Astrocyte (in vitro differentiated cells and primary cell): ENCODE measurements around the gene WDR64. TPM values are rescaled to one million over a fixed set of nuclear protein-coding genes. Genes with fewer than 3 reads are reported as not detected.

ENCODE experiments used
- DNase-seq: peaks from one replicate; pipeline ENCODE4 v3.0.0-alpha.2; 2010; ENCODE audit warnings: low read depth
- FAIRE-seq: peaks from 2 replicates; lab custom pipeline; 2011; peaks lifted over from hg19 to GRCh38; lab: Jason Lieb, UNC
- H2AFZ ChIP-seq: 2 replicates; pipeline ENCODE4 v1.6.0; 2012; ENCODE audit warnings: low read depth, low read length, inconsistent platforms
- H3K27ac ChIP-seq: 2 replicates; pipeline ENCODE4 v1.5.1; 2011; ENCODE audit warnings: low read depth, low read length, inconsistent platforms
- H3K27me3 ChIP-seq: 2 replicates; pipeline ENCODE4 v1.6.0; 2011; ENCODE audit warnings: low read length, inconsistent platforms; ENCODE audit not compliant: insufficient read depth
- H3K36me3 ChIP-seq: 2 replicates; pipeline ENCODE4 v1.5.1; 2011; ENCODE audit warnings: low read length, inconsistent platforms; ENCODE audit not compliant: insufficient read depth
- H3K4me1 ChIP-seq: 2 replicates; pipeline ENCODE4 v1.5.1; 2011; ENCODE audit warnings: low read length, inconsistent platforms; ENCODE audit not compliant: insufficient read depth
- H3K4me2 ChIP-seq: 2 replicates; pipeline ENCODE4 v1.6.0; 2012; ENCODE audit warnings: low read length, inconsistent platforms
- H3K4me3 ChIP-seq: 2 replicates; pipeline ENCODE4 v1.5.1; 2011; ENCODE audit warnings: low read depth, mild to moderate bottlenecking, low read length, inconsistent platforms; ENCODE audit not compliant: insufficient read depth
- H3K79me2 ChIP-seq: 2 replicates; pipeline ENCODE4 v1.6.0; 2012; ENCODE audit warnings: mild to moderate bottlenecking, low read length, inconsistent platforms; ENCODE audit not compliant: insufficient read depth
- H3K9ac ChIP-seq: 2 replicates; pipeline ENCODE4 v1.6.0; 2012; ENCODE audit warnings: mild to moderate bottlenecking, low read length, inconsistent platforms
- H3K9me3 ChIP-seq: 2 replicates; pipeline ENCODE4 v1.5.1; 2012; ENCODE audit warnings: low read depth, mild to moderate bottlenecking, low read length, inconsistent platforms; ENCODE audit not compliant: insufficient read depth
- H4K20me1 ChIP-seq: 2 replicates; pipeline ENCODE4 v1.6.0; 2012; ENCODE audit warnings: low read length, inconsistent platforms; ENCODE audit not compliant: insufficient read depth
- H3K27ac Mint-ChIP-seq: one replicate; pipeline ENCODE4 v1.8.0; 2021; ENCODE audit warnings: mild to moderate bottlenecking, mixed read lengths; ENCODE audit not compliant: unreplicated experiment
- H3K27me3 Mint-ChIP-seq: one replicate; pipeline ENCODE4 v1.8.0; 2021; ENCODE audit warnings: low read depth, mixed read lengths; ENCODE audit not compliant: unreplicated experiment
- H3K36me3 Mint-ChIP-seq: one replicate; pipeline ENCODE4 v1.8.0; 2021; ENCODE audit warnings: low read depth, mixed read lengths; ENCODE audit not compliant: unreplicated experiment
- H3K4me1 Mint-ChIP-seq: one replicate; pipeline ENCODE4 v1.8.0; 2021; ENCODE audit warnings: low read depth, mixed read lengths; ENCODE audit not compliant: unreplicated experiment
- H3K4me3 Mint-ChIP-seq: one replicate; pipeline ENCODE4 v1.8.0; 2021; ENCODE audit warnings: mild to moderate bottlenecking, moderate library complexity, mixed read lengths; ENCODE audit not compliant: unreplicated experiment
- H3K9me3 Mint-ChIP-seq: one replicate; pipeline ENCODE4 v1.8.0; 2021; ENCODE audit warnings: mild to moderate bottlenecking, mixed read lengths; ENCODE audit not compliant: unreplicated experiment
- EZH2 ChIP-seq: IDR thresholded peaks from 2 replicates; pipeline ENCODE4 v1.6.1; 2012; ENCODE audit warnings: mild to moderate bottlenecking, low read length, inconsistent platforms; ENCODE audit not compliant: insufficient read depth
- total RNA-seq: library from RNA; stranded (reverse); gene quantifications from 2 replicates; pipeline ENCODE4 v1.2.1, GENCODE V29; 2021
- TF ChIP-seq, protein P1 (sequence below): IDR thresholded peaks from 2 replicates; pipeline ENCODE4 v1.5.1; 2011; ENCODE audit warnings: low read depth, mild to moderate bottlenecking, inconsistent platforms, low read length, moderate library complexity; ENCODE audit not compliant: insufficient read depth

The WDR64 gene
- total RNA-seq, 1 donor from 2014 or later = not detected

DNA sequence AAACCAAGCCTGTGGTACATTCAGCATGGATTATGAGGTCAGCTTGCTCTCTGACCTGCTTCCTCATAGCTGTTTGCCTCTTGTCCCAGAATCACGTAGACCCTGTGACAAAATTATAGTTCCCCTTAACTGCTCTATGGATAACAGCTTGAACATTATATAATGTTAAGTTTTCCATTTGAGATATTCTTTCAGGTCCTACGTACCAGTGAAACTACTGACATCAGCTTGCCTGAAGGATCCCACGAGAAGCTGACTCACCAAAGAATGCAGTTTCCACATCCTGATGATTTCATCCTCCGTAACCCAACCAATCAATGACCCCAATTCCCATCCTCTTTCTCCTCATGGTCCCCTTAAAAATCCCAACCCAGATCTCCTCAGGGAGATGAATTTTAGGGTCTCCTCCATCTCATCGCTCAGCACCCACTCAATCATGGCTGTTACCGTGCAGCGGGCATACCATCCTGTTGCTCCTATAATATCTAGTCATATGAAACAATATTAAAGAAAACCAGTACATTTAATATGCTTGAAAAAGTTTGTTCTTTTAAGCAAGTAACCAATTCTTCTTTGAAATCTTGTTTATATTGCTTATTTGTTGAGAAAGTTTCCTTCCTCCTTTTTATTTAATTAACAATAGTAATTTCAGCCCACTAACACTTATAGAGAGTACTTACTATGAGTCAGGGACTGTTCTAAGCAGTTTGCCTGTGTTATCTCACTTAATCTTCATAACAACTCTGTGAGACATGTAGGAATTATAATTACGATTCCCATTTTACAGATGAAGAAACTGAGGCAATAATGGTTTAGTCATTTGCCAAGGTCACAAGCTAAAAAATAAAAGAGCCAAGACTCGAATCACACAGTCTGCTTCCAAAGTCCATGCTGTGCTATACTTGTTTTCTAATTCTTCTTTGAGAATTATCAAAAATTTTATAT lies 39.3 kb upstream of the WDR64 start:
- no peaks in the 10 kb centered on the region for H3K27me3 ChIP-seq
- Mint-ChIP-seq H3K9me3 (no peaks in the 10 kb centered on the region), H3K4me3 (no peak overlapping the region), H3K27me3 (no peaks in the 10 kb centered on the region), H3K4me1 (peaks cover 25% of the 10 kb centered on the region), H3K27ac (no peak overlapping the region), H3K36me3 (no peaks in the 10 kb centered on the region)
- peak overlapping the region; percentile 58 for H3K9ac ChIP-seq
- H4K20me1 ChIP-seq = no peaks in the 10 kb centered on the region
- H3K4me2 ChIP-seq = peak overlapping the region; percentile 59
- H3K4me1 ChIP-seq = peaks cover 35% of the 10 kb centered on the region
- H3K36me3 ChIP-seq = no peaks in the 10 kb centered on the region
- peak; percentile 56 for FAIRE-seq
- peak overlapping the region; percentile 87 for H3K27ac ChIP-seq
- no peaks in the 10 kb centered on the region for H3K9me3 ChIP-seq
- H3K4me3 ChIP-seq = no peak overlapping the region
- H2AFZ ChIP-seq = peak overlapping the region; percentile 38
- DNase-seq = peak; percentile 92
- TF ChIP-seq, protein P1, sequence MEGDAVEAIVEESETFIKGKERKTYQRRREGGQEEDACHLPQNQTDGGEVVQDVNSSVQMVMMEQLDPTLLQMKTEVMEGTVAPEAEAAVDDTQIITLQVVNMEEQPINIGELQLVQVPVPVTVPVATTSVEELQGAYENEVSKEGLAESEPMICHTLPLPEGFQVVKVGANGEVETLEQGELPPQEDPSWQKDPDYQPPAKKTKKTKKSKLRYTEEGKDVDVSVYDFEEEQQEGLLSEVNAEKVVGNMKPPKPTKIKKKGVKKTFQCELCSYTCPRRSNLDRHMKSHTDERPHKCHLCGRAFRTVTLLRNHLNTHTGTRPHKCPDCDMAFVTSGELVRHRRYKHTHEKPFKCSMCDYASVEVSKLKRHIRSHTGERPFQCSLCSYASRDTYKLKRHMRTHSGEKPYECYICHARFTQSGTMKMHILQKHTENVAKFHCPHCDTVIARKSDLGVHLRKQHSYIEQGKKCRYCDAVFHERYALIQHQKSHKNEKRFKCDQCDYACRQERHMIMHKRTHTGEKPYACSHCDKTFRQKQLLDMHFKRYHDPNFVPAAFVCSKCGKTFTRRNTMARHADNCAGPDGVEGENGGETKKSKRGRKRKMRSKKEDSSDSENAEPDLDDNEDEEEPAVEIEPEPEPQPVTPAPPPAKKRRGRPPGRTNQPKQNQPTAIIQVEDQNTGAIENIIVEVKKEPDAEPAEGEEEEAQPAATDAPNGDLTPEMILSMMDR = no peak
- TF ChIP-seq EZH2 = no peak
- no peaks in the 10 kb centered on the region for H3K79me2 ChIP-seq

DNA sequence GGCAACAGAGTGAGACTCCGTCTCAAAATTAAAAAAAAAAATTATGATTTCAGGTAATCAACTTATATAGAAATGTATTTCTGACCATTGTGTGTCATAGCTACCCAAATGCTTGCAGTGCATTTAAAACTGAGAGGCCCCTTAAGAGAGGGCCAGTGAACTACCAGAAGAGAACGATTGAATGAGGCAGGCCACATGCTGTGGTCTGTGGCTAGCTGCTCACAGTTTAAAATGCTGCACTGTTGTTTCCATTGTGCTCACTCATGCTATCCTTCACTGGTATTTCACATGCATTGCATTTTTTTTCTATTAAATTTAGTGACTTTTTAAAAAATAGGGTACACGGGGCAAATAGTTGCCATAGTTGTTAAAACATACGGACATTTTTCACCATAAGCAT lies 37.9 kb upstream of the WDR64 start:
- Histone ChIP-seq H3K4me2 (no peak overlapping the region), H3K9ac (no peak overlapping the region), H3K9me3 (no peaks in the 10 kb centered on the region), H4K20me1 (no peaks in the 10 kb centered on the region), H3K79me2 (no peaks in the 10 kb centered on the region), H3K27ac (no peak overlapping the region), H2AFZ (no peak overlapping the region), H3K4me3 (no peak overlapping the region), H3K4me1 (peaks cover 23% of the 10 kb centered on the region), H3K27me3 (no peaks in the 10 kb centered on the region), H3K36me3 (no peaks in the 10 kb centered on the region)
- no peak for TF ChIP-seq EZH2
- TF ChIP-seq, protein P1 = no peak
- peak overlapping the region; percentile 11 for H3K27ac Mint-ChIP-seq
- H3K4me1 Mint-ChIP-seq = peaks cover 16% of the 10 kb centered on the region
- FAIRE-seq (no peak), DNase-seq (peak; percentile 22)
- H3K4me3 Mint-ChIP-seq = no peak overlapping the region
- no peaks in the 10 kb centered on the region for H3K9me3 Mint-ChIP-seq
- no peaks in the 10 kb centered on the region for H3K27me3 Mint-ChIP-seq
- H3K36me3 Mint-ChIP-seq = no peaks in the 10 kb centered on the region

DNA sequence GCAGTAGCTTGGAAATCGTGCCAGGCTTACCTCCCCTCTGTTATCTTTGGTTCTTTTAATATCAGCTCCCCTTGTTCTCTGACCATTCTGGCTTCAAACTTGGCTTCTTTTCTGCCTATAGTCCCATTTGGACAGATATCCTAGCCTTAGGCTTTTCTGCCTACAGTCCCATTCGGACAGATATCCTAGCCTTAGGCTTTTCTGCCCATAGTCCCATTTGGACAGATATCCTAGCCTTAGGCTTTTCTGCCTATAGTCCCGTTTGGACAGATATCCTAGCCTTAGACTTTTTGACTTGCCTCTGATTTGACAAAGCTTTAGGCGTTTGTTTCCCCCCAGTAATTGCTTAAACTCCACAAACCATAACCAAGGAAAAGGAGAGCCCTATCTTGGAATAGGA lies 37.5 kb upstream of the WDR64 start:
- H3K27ac ChIP-seq = no peak overlapping the region
- no peaks in the 10 kb centered on the region for H3K79me2 ChIP-seq
- no peaks in the 10 kb centered on the region for H3K27me3 ChIP-seq
- TF ChIP-seq EZH2 = no peak
- TF ChIP-seq, protein P1 = no peak
- H3K9me3 ChIP-seq = no peaks in the 10 kb centered on the region
- H3K27ac Mint-ChIP-seq = peak overlapping the region; percentile 4
- FAIRE-seq = no peak
- no peaks in the 10 kb centered on the region for H3K27me3 Mint-ChIP-seq
- no peaks in the 10 kb centered on the region for H3K36me3 Mint-ChIP-seq
- H3K4me1 Mint-ChIP-seq = peaks cover 15% of the 10 kb centered on the region
- H3K9ac ChIP-seq = no peak overlapping the region
- H4K20me1 ChIP-seq = no peaks in the 10 kb centered on the region
- H3K4me3 Mint-ChIP-seq = peak overlapping the region; percentile 73
- no peaks in the 10 kb centered on the region for H3K9me3 Mint-ChIP-seq
- DNase-seq = no peak
- no peaks in the 10 kb centered on the region for H3K36me3 ChIP-seq
- H2AFZ ChIP-seq = no peak overlapping the region
- no peak overlapping the region for H3K4me2 ChIP-seq
- H3K4me1 ChIP-seq = peaks cover 21% of the 10 kb centered on the region
- H3K4me3 ChIP-seq = no peak overlapping the region
